HepG2 (cell line): Measurements from ENCODE around the gene PLSCR1. TPM values are rescaled to one million over a fixed set of nuclear protein-coding genes. Genes with fewer than 3 reads are reported as not detected.

Experiments
- AHDC1 ChIP-seq: sonication (generic); formaldehyde crosslinking; IDR thresholded peaks from 2 replicates; pipeline ENCODE4 v1.5.1; 2020; ENCODE audit warnings: mild to moderate bottlenecking, missing genetic modification reagents, borderline replicate concordance
- ARID5B ChIP-seq: IDR thresholded peaks from 2 replicates; pipeline ENCODE4 v1.4.0; 2020; ENCODE audit warnings: mild to moderate bottlenecking, missing genetic modification reagents
- ELF3 ChIP-seq: IDR thresholded peaks from 2 replicates; pipeline ENCODE4 v1.6.1; 2016; ENCODE audit warnings: missing genetic modification reagents, missing compliant biosample characterization
- HNF4A ChIP-seq: sonication (generic); formaldehyde crosslinking; IDR thresholded peaks from 2 replicates; pipeline ENCODE4 v1.4.0; 2020; ENCODE audit warnings: missing genetic modification reagents
- REXO4 ChIP-seq: sonication (generic); formaldehyde crosslinking; IDR thresholded peaks from 2 replicates; pipeline ENCODE4 v1.8.0; 2022; ENCODE audit warnings: missing genetic modification reagents, mild to moderate bottlenecking, borderline replicate concordance
- ZNF124 ChIP-seq: sonication (generic); formaldehyde crosslinking; IDR thresholded peaks from 2 replicates; pipeline ENCODE4 v1.4.0; 2020; ENCODE audit warnings: missing genetic modification reagents
- ZNF496 ChIP-seq: sonication (generic); formaldehyde crosslinking; IDR thresholded peaks from 2 replicates; pipeline ENCODE4 v1.8.1; 2023; ENCODE audit warnings: mild to moderate bottlenecking, moderate library complexity, missing genetic modification reagents; ENCODE audit not compliant: insufficient replicate concordance
- ZNF644 ChIP-seq: IDR thresholded peaks from 2 replicates; pipeline ENCODE4 v1.6.1; 2016; ENCODE audit warnings: low read depth
- ZNF687 ChIP-seq: sonication (generic); formaldehyde crosslinking; IDR thresholded peaks from 2 replicates; pipeline ENCODE4 v1.5.1; 2020; ENCODE audit warnings: mild to moderate bottlenecking, missing genetic modification reagents, moderate library complexity
- polyA plus RNA-seq, 8 experiments: library from polyadenylated mRNA; depleted of rRNA in 3 of 8; stranded (reverse) in 7 of 8; unstranded in 1 of 8; fragments of >200 nt; fragmentation: Illumina TruSeq in 4 of 8; extraction: Trizol in 4 of 8; gene quantifications; 2 replicates each; pipeline versions ENCODE4 v1.2.1 to v1.2.3, GENCODE V29; 2011 to 2016; ENCODE audit warnings: low read depth in 4 of 8, missing spikeins in 1 of 8, mixed read lengths in 1 of 8; ENCODE audit not compliant: insufficient read depth in 1 of 8
- total RNA-seq, 5 experiments: library from RNA; depleted of rRNA; stranded (reverse); fragments of >200 nt; fragmentation: Illumina TruSeq; extraction: Trizol; gene quantifications; 2 replicates each; pipeline ENCODE4 v1.2.3, GENCODE V29; 2016; ENCODE audit warnings: low read depth in 1 of 5

PLSCR1 gene
- total and polyA plus RNA-seq, 2 of the 13 experiments (the other 11 are each of a cell fraction or from before 2014, with no cell fraction given): 33.8 to 34.1 TPM

GRCh38 chr3:146539315-146539714, 5.1 kb downstream of the PLSCR1 start (continued):
- peak; percentile 84 for TF ChIP-seq ARID5B (CRISPR knock-in tag)
- TF ChIP-seq ELF3 (CRISPR knock-in tag): 0 out of 2 replicates have a peak, but pooled peaks have one; percentile 23
- TF ChIP-seq AHDC1 (CRISPR knock-in tag): peak; percentile 62; the same call in 1 of the 2 replicates
- no peak for TF ChIP-seq REXO4 (CRISPR knock-in tag)
- no peak for TF ChIP-seq ZNF124 (CRISPR knock-in tag)
- TF ChIP-seq ZNF644 (CRISPR knock-in tag): 0 out of 2 replicates have a peak, but pooled peaks have one; percentile 9
- TF ChIP-seq HNF4A (CRISPR knock-in tag): peak; percentile 57
- no peak for TF ChIP-seq ZNF496
- no peak for TF ChIP-seq ZNF687 (CRISPR knock-in tag)
